ENCODE data around the gene PPME1.
A peak's percentile ranks its signal among the peaks of the same experiment; 100 is the strongest.

The PPME1 gene

GRCh38 chr11:74282914-74283371 is 111.9 kb downstream of the PPME1 start:
- peak in 1 of 3 experiments; percentile 24 for DNase-seq

- DNase-seq = no peak
Observed at GRCh38 chr11:74283580-74284180, 112.6 kb downstream of the PPME1 start.

- no peak for DNase-seq
Observed at GRCh38 chr11:74284466-74284865, 113.4 kb downstream of the PPME1 start.

- DNase-seq = no peak
Observed at GRCh38 chr11:74288161-74288560, 117.1 kb downstream of the PPME1 start.

GRCh38 chr11:74288911-74289310 is 117.8 kb downstream of the PPME1 start:
- no peak for DNase-seq

- no peak for DNase-seq
Observed at GRCh38 chr11:74297484-74297883, 126.4 kb downstream of the PPME1 start.

- no peak for DNase-seq
Observed at GRCh38 chr11:74299015-74299414, 127.9 kb downstream of the PPME1 start.

Data from NCI-H1417 (cell line).